Measurements from ENCODE around the gene RFNG. TPM values are rescaled to one million over a fixed set of nuclear protein-coding genes. Genes with fewer than 3 reads are reported as not detected.
A peak's percentile ranks its signal among the peaks of the same experiment; 100 is the strongest.

The RFNG gene, protein sequence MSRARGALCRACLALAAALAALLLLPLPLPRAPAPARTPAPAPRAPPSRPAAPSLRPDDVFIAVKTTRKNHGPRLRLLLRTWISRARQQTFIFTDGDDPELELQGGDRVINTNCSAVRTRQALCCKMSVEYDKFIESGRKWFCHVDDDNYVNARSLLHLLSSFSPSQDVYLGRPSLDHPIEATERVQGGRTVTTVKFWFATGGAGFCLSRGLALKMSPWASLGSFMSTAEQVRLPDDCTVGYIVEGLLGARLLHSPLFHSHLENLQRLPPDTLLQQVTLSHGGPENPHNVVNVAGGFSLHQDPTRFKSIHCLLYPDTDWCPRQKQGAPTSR
- polyA plus RNA-seq (2013), result 27.7 TPM

DNA sequence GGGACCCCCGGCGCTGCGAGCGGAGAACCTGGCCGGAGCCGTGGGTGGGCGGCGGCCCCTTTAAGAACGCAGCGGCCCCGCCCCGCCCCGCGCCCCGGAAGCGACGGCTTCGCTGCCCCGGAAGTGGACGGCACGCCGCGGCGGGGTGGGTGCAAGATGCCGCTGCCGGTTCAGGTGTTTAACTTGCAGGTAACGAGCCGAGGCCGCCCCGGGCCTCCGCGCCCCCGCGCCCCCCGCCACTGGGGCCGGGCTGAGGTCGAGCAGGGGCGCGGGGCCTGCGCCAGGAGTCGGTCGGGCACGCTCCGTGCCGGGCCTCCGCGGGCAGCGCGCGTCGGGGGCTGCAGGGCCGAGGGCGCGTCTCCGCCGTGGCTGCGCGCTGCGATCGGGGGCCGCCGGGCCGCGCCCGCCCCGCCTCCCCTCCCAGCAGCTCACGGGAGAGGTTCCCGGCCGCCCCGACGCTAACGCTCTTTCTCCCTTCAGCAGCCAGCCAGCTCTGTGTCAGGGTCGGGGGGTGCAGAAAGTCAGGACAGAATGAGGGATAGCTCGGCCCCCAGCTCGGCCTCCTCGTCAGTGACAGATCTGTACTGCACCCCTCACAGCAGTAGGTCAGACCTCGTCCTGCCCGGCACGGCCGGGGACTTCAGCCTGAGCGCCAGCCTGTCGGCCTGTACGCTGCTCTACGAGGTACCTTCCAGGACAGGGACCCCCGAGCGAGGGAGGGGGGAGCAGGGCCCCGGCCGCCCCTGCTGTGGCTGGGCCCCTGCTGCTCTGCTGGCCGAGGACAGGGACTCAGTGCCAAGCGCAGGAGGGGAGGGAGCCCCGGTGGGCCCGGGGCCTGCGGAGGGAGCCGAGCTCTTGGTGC lies at the start of gene RFNG, which contains the start of gene GPS1:
TSS of gene RFNG (minus strand) at position 36 of the 862 bp plus-strand sequence. CDS start 45 bp downstream, outside the sequence.
TSS of gene GPS1 (plus strand) at position 123 of the 862 bp plus-strand sequence. CDS start at position 157, 34 bp downstream.
- peaks cover 0 to 25% (median 21%) of the 10 kb centered on the region in 4 experiments for H3K4me1 ChIP-seq (ENCODE audit: control extremely low read depth in 1 of 4, control insufficient read depth in 4 of 4, insufficient read depth in 4 of 4, low read length in 3 of 4)
- no peaks in the 10 kb centered on the region for H3K27me3 ChIP-seq (replicated peaks in 2 of 5; ENCODE audit: control insufficient read depth in 4 of 5, insufficient read depth in 5 of 5, low read length in 4 of 5)
- ChIA-PET POLR2A (interaction anchor here (0.7 kb wide), 1 partner anchor 9 kb away, joined by 3 read pairs; no protein-coding TSS in a partner anchor), CTCF (interaction anchor here (1.0 kb wide), 1 partner anchor 14 kb away, joined by 3 read pairs; no protein-coding TSS in a partner anchor)
- peak within 1 kb of the TSS; percentile 62 to 95 (median 81) for H3K4me3 ChIP-seq (ENCODE audit: control insufficient read depth in 1 of 7, extremely low read depth in 1 of 7, insufficient read depth in 4 of 7, low read depth in 2 of 7, low read length in 6 of 7)
- peak within 1 kb of the TSS; percentile 25 to 66 for H3K27ac ChIP-seq (ENCODE audit: insufficient read depth in 1 of 2, low read depth in 1 of 2, low read length in 2 of 2, poor library complexity in 1 of 2, severe bottlenecking in 2 of 2)
- WGBS (ENCODE audit: insufficient coverage), result under 1% methylated on average over 77 of the region's 94 CpGs
- H3K9me3 ChIP-seq (ENCODE audit: control extremely low read depth in 1 of 5, control insufficient read depth in 4 of 5, insufficient read depth in 2 of 5, low read depth in 1 of 5, low read length in 4 of 5), result no peaks in the 10 kb centered on the region
- DNase-seq, result peak; percentile 25 to 54 (median 37)
- H3K36me3 ChIP-seq (ENCODE audit: control insufficient read depth in 4 of 4, insufficient read depth in 4 of 4, low read length in 3 of 4), result peaks cover 4 to 68% (median 38%) of the 10 kb centered on the region in 4 experiments

GRCh38 chr17:82101301-82101715 lies 49.7 kb upstream of the RFNG start:
- Histone ChIP-seq H3K4me1 (ENCODE audit: control extremely low read depth in 1 of 4, control insufficient read depth in 4 of 4, insufficient read depth in 4 of 4, low read length in 3 of 4) (peaks cover 0 to 48% (median 34%) of the 10 kb centered on the region in 4 experiments), H3K27ac (ENCODE audit: insufficient read depth in 1 of 2, low read depth in 1 of 2, low read length in 2 of 2, poor library complexity in 1 of 2, severe bottlenecking in 2 of 2) (no peak overlapping the region), H3K9me3 (ENCODE audit: control extremely low read depth in 1 of 5, control insufficient read depth in 4 of 5, insufficient read depth in 2 of 5, low read depth in 1 of 5, low read length in 4 of 5) (no peaks in the 10 kb centered on the region), H3K36me3 (ENCODE audit: control insufficient read depth in 4 of 4, insufficient read depth in 4 of 4, low read length in 3 of 4) (peaks cover 0 to 16% (median 5%) of the 10 kb centered on the region in 4 experiments), H3K4me3 (ENCODE audit: control insufficient read depth in 1 of 7, extremely low read depth in 1 of 7, insufficient read depth in 4 of 7, low read depth in 2 of 7, low read length in 6 of 7) (no peak overlapping the region), H3K27me3 (replicated peaks in 2 of 5; ENCODE audit: control insufficient read depth in 4 of 5, insufficient read depth in 5 of 5, low read length in 4 of 5) (no peaks in the 10 kb centered on the region)
- no peak for DNase-seq
- 90% methylated on average over 5 of the region's 10 CpGs for WGBS (ENCODE audit: insufficient coverage)
- POLR2A ChIA-PET, result no interaction called here
- CTCF ChIA-PET, result no interaction called here

GRCh38 chr17:82100502-82101298 lies 49.1 kb upstream of the RFNG start:
- WGBS (ENCODE audit: insufficient coverage), result 93% methylated on average over 22 of the region's 35 CpGs
- Histone ChIP-seq H3K4me3 (ENCODE audit: control insufficient read depth in 1 of 7, extremely low read depth in 1 of 7, insufficient read depth in 4 of 7, low read depth in 2 of 7, low read length in 6 of 7) (no peak overlapping the region), H3K36me3 (ENCODE audit: control insufficient read depth in 4 of 4, insufficient read depth in 4 of 4, low read length in 3 of 4) (peaks cover 0 to 22% (median 7%) of the 10 kb centered on the region in 4 experiments), H3K4me1 (ENCODE audit: control extremely low read depth in 1 of 4, control insufficient read depth in 4 of 4, insufficient read depth in 4 of 4, low read length in 3 of 4) (peaks cover 0 to 48% (median 30%) of the 10 kb centered on the region in 4 experiments), H3K9me3 (ENCODE audit: control extremely low read depth in 1 of 5, control insufficient read depth in 4 of 5, insufficient read depth in 2 of 5, low read depth in 1 of 5, low read length in 4 of 5) (no peaks in the 10 kb centered on the region), H3K27me3 (replicated peaks in 2 of 5; ENCODE audit: control insufficient read depth in 4 of 5, insufficient read depth in 5 of 5, low read length in 4 of 5) (no peaks in the 10 kb centered on the region), H3K27ac (ENCODE audit: insufficient read depth in 1 of 2, low read depth in 1 of 2, low read length in 2 of 2, poor library complexity in 1 of 2, severe bottlenecking in 2 of 2) (no peak overlapping the region)
- ChIA-PET CTCF (no interaction called here), POLR2A (no interaction called here)
- DNase-seq, result no peak

DNA sequence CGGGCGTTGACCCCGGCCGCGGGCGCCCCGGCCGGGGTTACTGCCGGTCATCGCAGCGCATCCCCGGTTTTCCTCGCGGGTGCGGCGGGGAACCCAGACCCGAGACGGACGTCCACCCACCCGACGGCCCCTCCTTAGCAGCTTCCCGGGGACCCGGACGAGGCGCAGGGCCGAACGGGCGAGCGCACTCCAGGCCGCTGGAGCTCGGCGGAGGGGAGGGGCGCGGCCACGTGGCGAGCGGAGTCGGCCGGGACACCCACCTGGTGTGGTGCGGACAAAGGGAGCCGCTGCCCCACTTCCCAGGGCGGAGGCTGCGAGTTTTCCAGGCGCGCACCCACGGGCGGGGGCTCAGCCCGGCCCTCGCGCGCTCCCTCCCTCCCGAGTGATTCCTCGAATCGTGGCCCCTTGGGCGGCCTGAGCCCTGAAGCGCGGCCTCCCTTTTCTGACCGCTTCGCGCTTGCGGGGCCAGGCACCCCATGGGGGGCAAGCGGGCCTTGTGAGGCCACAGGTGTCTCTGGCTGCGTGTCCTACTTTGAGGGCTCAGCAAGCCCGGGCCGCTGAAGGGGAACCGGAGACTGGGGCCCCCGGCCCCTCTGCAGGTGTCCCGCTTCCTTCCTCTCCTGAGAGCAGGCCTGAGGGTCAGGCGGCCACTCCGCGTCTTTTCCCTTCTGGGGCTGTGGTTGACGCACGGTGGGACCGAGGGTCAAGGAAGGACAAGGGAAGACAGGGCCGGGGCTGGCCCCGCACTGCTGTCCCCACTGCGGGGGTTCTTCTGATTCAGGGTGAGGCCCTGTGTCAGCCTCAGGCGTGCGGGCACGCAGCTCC lies 47.5 kb upstream of the RFNG start:
- POLR2A ChIA-PET, result interaction anchor here (0.7 kb wide), 2 partner anchors 62 to 176 kb away, joined by 3 to 4 read pairs; partner anchors contain the start of gene DCXR
- 8% methylated on average over 69 of the region's 80 CpGs for WGBS (ENCODE audit: insufficient coverage)
- DNase-seq, result peak; percentile 11 to 26 (median 21)

DNA sequence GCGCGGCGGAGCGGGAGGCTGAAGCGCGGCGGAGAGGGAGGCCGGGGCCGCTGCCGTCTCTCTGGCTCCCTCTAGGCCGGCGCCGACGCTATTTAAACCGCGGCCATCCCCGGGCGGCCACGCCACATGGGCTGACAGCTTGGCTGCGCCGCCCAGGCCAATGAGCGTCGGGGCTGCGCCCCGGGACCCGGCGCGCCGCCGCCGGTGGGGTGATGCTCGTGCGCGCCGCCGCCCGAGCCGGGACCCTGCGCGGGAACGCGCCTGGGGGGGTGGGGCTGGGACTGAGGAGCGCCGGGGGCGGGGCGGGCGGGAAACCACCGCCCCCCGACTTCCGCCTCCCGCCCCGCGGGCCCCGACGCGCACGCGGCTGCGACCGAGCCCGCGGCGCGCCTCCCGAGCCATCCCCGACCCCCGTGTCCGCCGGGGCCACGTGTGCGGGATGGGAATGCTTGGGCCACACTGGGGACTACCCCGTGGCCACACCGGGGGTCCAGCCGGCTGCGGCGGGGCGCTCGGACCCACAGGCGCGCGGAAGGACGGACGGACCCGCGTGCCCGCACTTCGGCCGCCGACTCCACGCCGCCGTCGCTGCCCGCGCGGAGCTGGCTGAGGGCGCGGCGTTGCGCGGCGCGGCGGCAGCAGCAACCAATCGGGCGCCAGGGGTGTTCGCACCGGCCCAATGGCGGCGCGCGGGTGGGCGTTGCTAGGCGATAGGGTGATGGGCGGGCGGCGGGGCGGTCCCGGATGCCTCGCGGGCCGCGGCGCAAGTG lies 46.7 kb upstream of the RFNG start, which contains the start of gene FASN:
TSS of gene FASN (minus strand) at position 68 of the 770 bp plus-strand sequence. CDS start 1,791 bp downstream, outside the sequence.
- peak within 1 kb of the TSS; percentile 25 to 75 for H3K27ac ChIP-seq (ENCODE audit: insufficient read depth in 1 of 2, low read depth in 1 of 2, low read length in 2 of 2, poor library complexity in 1 of 2, severe bottlenecking in 2 of 2)
- WGBS (ENCODE audit: insufficient coverage), result 0% methylated on average over 114 of the region's 124 CpGs
- H3K4me1 ChIP-seq (ENCODE audit: control extremely low read depth in 1 of 4, control insufficient read depth in 4 of 4, insufficient read depth in 4 of 4, low read length in 3 of 4), result peaks cover 0 to 43% (median 25%) of the 10 kb centered on the region in 4 experiments
- ChIA-PET POLR2A (interaction anchor here (0.5 to 0.8 kb wide), 7 partner anchors 17 to 362 kb away, joined by 3 to 5 read pairs (median 3); partner anchors contain the start of genes DCXR and P4HB), CTCF (interaction anchor here (1.0 to 2.1 kb wide), 3 partner anchors 9 to 18 kb away, joined by 3 to 6 read pairs (median 4); no protein-coding TSS in a partner anchor)
- DNase-seq, result peak; percentile 93 to 96 (median 96)
- H3K4me3 ChIP-seq (ENCODE audit: control insufficient read depth in 1 of 7, extremely low read depth in 1 of 7, insufficient read depth in 4 of 7, low read depth in 2 of 7, low read length in 6 of 7), result peak within 1 kb of the TSS; percentile 56 to 89 (median 75)
- peaks cover 0 to 37% (median 20%) of the 10 kb centered on the region in 4 experiments for H3K36me3 ChIP-seq (ENCODE audit: control insufficient read depth in 4 of 4, insufficient read depth in 4 of 4, low read length in 3 of 4)
- H3K27me3 ChIP-seq (replicated peaks in 2 of 5; ENCODE audit: control insufficient read depth in 4 of 5, insufficient read depth in 5 of 5, low read length in 4 of 5), result no peaks in the 10 kb centered on the region
- no peaks in the 10 kb centered on the region for H3K9me3 ChIP-seq (ENCODE audit: control extremely low read depth in 1 of 5, control insufficient read depth in 4 of 5, insufficient read depth in 2 of 5, low read depth in 1 of 5, low read length in 4 of 5)

More for the DNA sequence above, 47.5 kb upstream of the RFNG start:
- CTCF ChIA-PET, result interaction anchor here (1.0 to 2.1 kb wide), 3 partner anchors 8 to 18 kb away, joined by 3 to 6 read pairs (median 4); no protein-coding TSS in a partner anchor
- peak overlapping the region; percentile 40 to 80 (median 67) for H3K4me3 ChIP-seq (ENCODE audit: control insufficient read depth in 1 of 7, extremely low read depth in 1 of 7, insufficient read depth in 4 of 7, low read depth in 2 of 7, low read length in 6 of 7)
- H3K27ac ChIP-seq (ENCODE audit: insufficient read depth in 1 of 2, low read depth in 1 of 2, low read length in 2 of 2, poor library complexity in 1 of 2, severe bottlenecking in 2 of 2), result peak overlapping the region; percentile 25 to 68
- H3K4me1 ChIP-seq (ENCODE audit: control extremely low read depth in 1 of 4, control insufficient read depth in 4 of 4, insufficient read depth in 4 of 4, low read length in 3 of 4), result peaks cover 0 to 43% (median 25%) of the 10 kb centered on the region in 4 experiments
- H3K36me3 ChIP-seq (ENCODE audit: control insufficient read depth in 4 of 4, insufficient read depth in 4 of 4, low read length in 3 of 4), result peaks cover 0 to 31% (median 15%) of the 10 kb centered on the region in 4 experiments
- no peaks in the 10 kb centered on the region for H3K27me3 ChIP-seq (replicated peaks in 2 of 5; ENCODE audit: control insufficient read depth in 4 of 5, insufficient read depth in 5 of 5, low read length in 4 of 5)
- no peaks in the 10 kb centered on the region for H3K9me3 ChIP-seq (ENCODE audit: control extremely low read depth in 1 of 5, control insufficient read depth in 4 of 5, insufficient read depth in 2 of 5, low read depth in 1 of 5, low read length in 4 of 5)
